ENCODE results near the gene ACE2.

ACE2 gene

DNA sequence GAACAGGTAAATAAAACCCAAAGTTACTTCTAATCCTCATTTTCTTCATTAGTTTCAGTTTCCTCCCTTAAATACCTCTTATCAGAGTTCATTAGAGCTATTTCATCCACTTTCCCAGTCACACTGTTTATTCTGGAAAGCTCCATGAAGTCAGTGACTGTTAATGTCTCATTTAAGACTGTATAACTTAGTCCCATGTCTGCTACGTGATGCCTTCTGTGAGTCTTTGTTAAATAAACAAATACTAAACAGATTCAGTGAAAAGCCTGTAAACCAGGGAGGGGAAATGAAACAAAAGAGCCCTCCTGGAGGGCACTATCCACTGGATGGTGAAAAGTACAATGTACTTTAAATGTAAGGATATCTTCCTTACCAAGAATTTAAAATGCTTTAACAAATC, 24.7 kb downstream of the ACE2 start:
- Histone ChIP-seq H3K9ac (ENCODE audit: low read depth, low read length) (no peak overlapping the region), H3K27me3 (ENCODE audit: control insufficient read depth, insufficient read depth, low read length) (peaks cover 16% of the 10 kb centered on the region), H3K27ac (ENCODE audit: low read depth, low read length) (no peak overlapping the region), H3K4me1 (ENCODE audit: control insufficient read depth, insufficient read depth, low read length) (peaks cover 30% of the 10 kb centered on the region), H3K36me3 (ENCODE audit: control insufficient read depth, insufficient read depth, low read length) (no peaks in the 10 kb centered on the region), H3K9me3 (ENCODE audit: control insufficient read depth, insufficient read depth, low read length) (no peaks in the 10 kb centered on the region), H3K4me3 (ENCODE audit: low read depth, low read length) (no peak overlapping the region)

DNA sequence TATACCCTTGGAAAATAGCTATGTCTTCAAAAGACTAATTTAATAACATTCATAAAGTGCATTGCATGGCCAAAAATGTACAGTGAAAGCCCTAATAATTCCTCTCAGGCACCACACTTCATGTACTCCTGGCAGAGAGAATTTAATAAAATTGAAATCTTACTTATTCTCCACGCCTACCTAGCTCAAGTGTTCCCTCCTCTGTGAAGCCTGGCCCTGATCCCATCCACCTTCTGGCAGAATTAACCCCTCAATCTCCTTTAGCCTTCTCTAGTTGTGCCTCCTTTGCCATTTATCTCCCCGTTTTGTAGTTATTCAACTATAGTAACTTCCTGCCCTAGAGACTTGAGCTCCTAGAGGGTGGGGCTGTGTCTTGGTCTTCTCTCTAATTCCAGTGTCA, 26.7 kb downstream of the ACE2 start:
- peaks cover 16% of the 10 kb centered on the region for H3K27me3 ChIP-seq (ENCODE audit: control insufficient read depth, insufficient read depth, low read length)
- peaks cover 16% of the 10 kb centered on the region for H3K4me1 ChIP-seq (ENCODE audit: control insufficient read depth, insufficient read depth, low read length)
- no peaks in the 10 kb centered on the region for H3K36me3 ChIP-seq (ENCODE audit: control insufficient read depth, insufficient read depth, low read length)
- H3K9me3 ChIP-seq (ENCODE audit: control insufficient read depth, insufficient read depth, low read length) = no peaks in the 10 kb centered on the region
- no peak overlapping the region for H3K9ac ChIP-seq (ENCODE audit: low read depth, low read length)
- no peak overlapping the region for H3K27ac ChIP-seq (ENCODE audit: low read depth, low read length)
- no peak overlapping the region for H3K4me3 ChIP-seq (ENCODE audit: low read depth, low read length)

- no peak overlapping the region for H3K4me3 ChIP-seq (ENCODE audit: low read depth, low read length)
- 0 out of 2 replicates have a peak, but pooled peaks cover 6% of the 10 kb centered on the region for H3K27me3 ChIP-seq (ENCODE audit: control insufficient read depth, insufficient read depth, low read length)
- no peak overlapping the region for H3K9ac ChIP-seq (ENCODE audit: low read depth, low read length)
- no peaks in the 10 kb centered on the region for H3K9me3 ChIP-seq (ENCODE audit: control insufficient read depth, insufficient read depth, low read length)
- no peak overlapping the region for H3K27ac ChIP-seq (ENCODE audit: low read depth, low read length)
- peaks cover 27% of the 10 kb centered on the region for H3K4me1 ChIP-seq (ENCODE audit: control insufficient read depth, insufficient read depth, low read length)
- H3K36me3 ChIP-seq (ENCODE audit: control insufficient read depth, insufficient read depth, low read length) = no peaks in the 10 kb centered on the region
Observed at GRCh38 chrX:15570145-15570544, 30.6 kb downstream of the ACE2 start.

GRCh38 chrX:15567886-15568616, 32.7 kb downstream of the ACE2 start:
- Histone ChIP-seq H3K27ac (ENCODE audit: low read depth, low read length) (no peak overlapping the region), H3K36me3 (ENCODE audit: control insufficient read depth, insufficient read depth, low read length) (no peaks in the 10 kb centered on the region), H3K4me3 (ENCODE audit: low read depth, low read length) (no peak overlapping the region; the same call in 1 of the 2 replicates), H3K27me3 (ENCODE audit: control insufficient read depth, insufficient read depth, low read length) (no peaks in the 10 kb centered on the region), H3K4me1 (ENCODE audit: control insufficient read depth, insufficient read depth, low read length) (peaks cover 27% of the 10 kb centered on the region), H3K9me3 (ENCODE audit: control insufficient read depth, insufficient read depth, low read length) (no peaks in the 10 kb centered on the region), H3K9ac (ENCODE audit: low read depth, low read length) (no peak overlapping the region)

DNA sequence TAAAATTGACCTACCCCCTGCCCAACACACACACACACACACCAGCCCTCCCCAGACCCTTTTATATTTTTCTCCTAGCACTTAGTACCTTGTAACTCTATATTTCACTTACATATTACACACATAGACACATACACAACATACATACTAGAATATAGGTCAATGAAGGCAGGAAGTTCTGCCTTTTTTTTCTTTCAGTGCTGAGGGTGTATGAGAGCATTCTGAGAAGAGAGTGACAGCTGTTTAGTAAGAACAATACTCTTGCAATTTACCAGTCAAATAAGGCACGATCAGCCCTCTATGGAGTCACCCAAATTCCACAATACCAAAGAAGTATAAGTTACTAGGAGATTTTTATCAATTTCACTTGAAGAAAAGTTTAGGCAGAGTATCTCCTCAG, 33.5 kb downstream of the ACE2 start:
- no peak overlapping the region for H3K9ac ChIP-seq (ENCODE audit: low read depth, low read length)
- H3K9me3 ChIP-seq (ENCODE audit: control insufficient read depth, insufficient read depth, low read length) = no peaks in the 10 kb centered on the region
- H3K36me3 ChIP-seq (ENCODE audit: control insufficient read depth, insufficient read depth, low read length) = no peaks in the 10 kb centered on the region
- H3K4me1 ChIP-seq (ENCODE audit: control insufficient read depth, insufficient read depth, low read length) = peaks cover 27% of the 10 kb centered on the region
- no peaks in the 10 kb centered on the region for H3K27me3 ChIP-seq (ENCODE audit: control insufficient read depth, insufficient read depth, low read length)
- no peak overlapping the region for H3K27ac ChIP-seq (ENCODE audit: low read depth, low read length)
- no peak overlapping the region for H3K4me3 ChIP-seq (ENCODE audit: low read depth, low read length)

- Histone ChIP-seq H3K9me3 (ENCODE audit: control insufficient read depth, insufficient read depth, low read length) (no peaks in the 10 kb centered on the region), H3K27me3 (ENCODE audit: control insufficient read depth, insufficient read depth, low read length) (0 out of 2 replicates have a peak, but pooled peaks cover under 1% of the 10 kb centered on the region), H3K27ac (ENCODE audit: low read depth, low read length) (no peak overlapping the region), H3K36me3 (ENCODE audit: control insufficient read depth, insufficient read depth, low read length) (no peaks in the 10 kb centered on the region), H3K4me1 (ENCODE audit: control insufficient read depth, insufficient read depth, low read length) (peaks cover 27% of the 10 kb centered on the region), H3K4me3 (ENCODE audit: low read depth, low read length) (no peak overlapping the region), H3K9ac (ENCODE audit: low read depth, low read length) (no peak overlapping the region)
Observed at GRCh38 chrX:15566244-15566643, 34.5 kb downstream of the ACE2 start.

- no peaks in the 10 kb centered on the region for H3K36me3 ChIP-seq (ENCODE audit: control insufficient read depth, insufficient read depth, low read length)
- no peak overlapping the region for H3K9ac ChIP-seq (ENCODE audit: low read depth, low read length)
- no peak overlapping the region for H3K4me3 ChIP-seq (ENCODE audit: low read depth, low read length)
- no peaks in the 10 kb centered on the region for H3K9me3 ChIP-seq (ENCODE audit: control insufficient read depth, insufficient read depth, low read length)
- H3K27ac ChIP-seq (ENCODE audit: low read depth, low read length) = no peak overlapping the region
- peaks cover 27% of the 10 kb centered on the region for H3K4me1 ChIP-seq (ENCODE audit: control insufficient read depth, insufficient read depth, low read length)
- H3K27me3 ChIP-seq (ENCODE audit: control insufficient read depth, insufficient read depth, low read length) = peaks cover 3% of the 10 kb centered on the region; the same call in 1 of the 2 replicates
Observed at GRCh38 chrX:15564981-15565579, 35.7 kb downstream of the ACE2 start.

DNA sequence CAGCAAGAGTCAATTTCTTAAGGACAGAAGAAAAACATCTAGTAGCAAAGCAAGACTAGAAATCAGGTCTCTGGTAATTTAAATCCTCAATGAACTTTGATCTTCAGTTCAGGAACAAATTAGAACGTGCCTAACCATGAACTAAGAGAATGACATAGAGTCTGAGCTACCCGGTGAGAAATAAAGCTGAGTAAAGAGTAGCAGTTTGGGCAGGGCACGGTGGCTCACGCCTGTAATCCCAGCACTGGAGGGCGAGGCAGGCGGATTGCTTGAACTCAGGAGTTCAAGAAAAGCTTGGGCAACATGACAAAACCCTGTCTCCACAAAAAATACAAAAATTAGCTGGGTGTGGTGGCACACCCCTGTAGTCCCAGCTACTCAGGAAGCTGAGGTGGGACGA, 37.7 kb downstream of the ACE2 start:
- no peaks in the 10 kb centered on the region for H3K36me3 ChIP-seq (ENCODE audit: control insufficient read depth, insufficient read depth, low read length)
- no peak overlapping the region for H3K9ac ChIP-seq (ENCODE audit: low read depth, low read length)
- no peaks in the 10 kb centered on the region for H3K9me3 ChIP-seq (ENCODE audit: control insufficient read depth, insufficient read depth, low read length)
- no peak overlapping the region for H3K4me3 ChIP-seq (ENCODE audit: low read depth, low read length)
- peaks cover 21% of the 10 kb centered on the region for H3K4me1 ChIP-seq (ENCODE audit: control insufficient read depth, insufficient read depth, low read length)
- peaks cover 3% of the 10 kb centered on the region; the same call in 1 of the 2 replicates for H3K27me3 ChIP-seq (ENCODE audit: control insufficient read depth, insufficient read depth, low read length)
- H3K27ac ChIP-seq (ENCODE audit: low read depth, low read length) = no peak overlapping the region

- H3K9me3 ChIP-seq (ENCODE audit: control insufficient read depth, insufficient read depth, low read length) = no peaks in the 10 kb centered on the region
- H3K4me3 ChIP-seq (ENCODE audit: low read depth, low read length) = no peak overlapping the region
- H3K27me3 ChIP-seq (ENCODE audit: control insufficient read depth, insufficient read depth, low read length) = peaks cover 3% of the 10 kb centered on the region
- H3K4me1 ChIP-seq (ENCODE audit: control insufficient read depth, insufficient read depth, low read length) = peaks cover 2% of the 10 kb centered on the region; the same call in 1 of the 2 replicates
- H3K9ac ChIP-seq (ENCODE audit: low read depth, low read length) = no peak overlapping the region
- H3K27ac ChIP-seq (ENCODE audit: low read depth, low read length) = no peak overlapping the region
- H3K36me3 ChIP-seq (ENCODE audit: control insufficient read depth, insufficient read depth, low read length) = no peaks in the 10 kb centered on the region
Observed at GRCh38 chrX:15560924-15561323, 39.8 kb downstream of the ACE2 start.

- no peaks in the 10 kb centered on the region for H3K9me3 ChIP-seq (ENCODE audit: control insufficient read depth, insufficient read depth, low read length)
- peaks cover 3% of the 10 kb centered on the region for H3K27me3 ChIP-seq (ENCODE audit: control insufficient read depth, insufficient read depth, low read length)
- H3K4me3 ChIP-seq (ENCODE audit: low read depth, low read length) = no peak overlapping the region
- H3K9ac ChIP-seq (ENCODE audit: low read depth, low read length) = no peak overlapping the region
- no peaks in the 10 kb centered on the region for H3K36me3 ChIP-seq (ENCODE audit: control insufficient read depth, insufficient read depth, low read length)
- no peak overlapping the region for H3K27ac ChIP-seq (ENCODE audit: low read depth, low read length)
- H3K4me1 ChIP-seq (ENCODE audit: control insufficient read depth, insufficient read depth, low read length) = no peaks in the 10 kb centered on the region
Observed at GRCh38 chrX:15559227-15559626, 41.5 kb downstream of the ACE2 start.

DNA sequence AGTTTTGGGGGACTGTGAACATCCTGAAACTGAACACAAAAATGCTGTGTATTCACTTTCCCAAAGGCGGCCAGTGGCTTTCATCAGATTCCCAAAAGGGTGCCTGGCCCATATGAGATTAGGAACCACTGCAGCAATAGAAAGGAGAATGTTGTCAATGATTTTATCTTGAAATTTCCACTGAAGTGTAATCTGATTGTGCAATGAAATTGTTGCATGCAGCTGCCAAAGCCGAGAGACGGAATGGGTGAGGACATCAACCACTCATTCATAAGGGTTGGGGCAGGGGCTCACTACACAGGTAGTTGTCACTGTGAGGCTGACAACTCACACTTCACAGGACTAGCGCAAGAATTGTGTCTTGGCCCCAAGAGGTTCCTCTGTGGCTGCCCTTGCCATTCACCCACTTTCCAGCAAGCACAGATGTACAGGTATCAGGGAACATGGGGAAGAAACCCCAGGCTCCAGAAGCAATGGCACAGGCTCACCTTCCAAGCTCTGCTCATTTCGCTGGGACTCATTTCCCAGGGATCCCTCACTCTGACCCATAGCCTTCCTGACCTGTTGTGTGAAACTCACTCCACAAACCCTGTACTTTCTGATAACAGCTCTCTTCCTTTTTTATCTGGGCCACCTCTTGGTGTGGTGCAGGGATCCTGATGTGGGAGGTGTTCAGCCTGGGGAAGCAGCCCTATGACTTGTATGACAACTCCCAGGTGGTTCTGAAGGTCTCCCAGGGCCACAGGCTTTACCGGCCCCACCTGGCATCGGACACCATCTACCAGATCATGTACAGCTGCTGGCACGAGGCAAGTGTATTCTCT, 51.4 kb downstream of the ACE2 start:
- no peak overlapping the region for H3K4me3 ChIP-seq (ENCODE audit: low read depth, low read length)
- H3K27ac ChIP-seq (ENCODE audit: low read depth, low read length) = no peak overlapping the region
- peaks cover 7% of the 10 kb centered on the region for H3K27me3 ChIP-seq (ENCODE audit: control insufficient read depth, insufficient read depth, low read length)
- H3K9ac ChIP-seq (ENCODE audit: low read depth, low read length) = no peak overlapping the region
- no peaks in the 10 kb centered on the region for H3K9me3 ChIP-seq (ENCODE audit: control insufficient read depth, insufficient read depth, low read length)
- no peaks in the 10 kb centered on the region for H3K4me1 ChIP-seq (ENCODE audit: control insufficient read depth, insufficient read depth, low read length)
- no peaks in the 10 kb centered on the region for H3K36me3 ChIP-seq (ENCODE audit: control insufficient read depth, insufficient read depth, low read length)

All from HUES48 (cell line).